B cell (primary cell): Measurements from ENCODE around the gene CDA. TPM values are rescaled to one million over a fixed set of nuclear protein-coding genes. Genes with fewer than 3 reads are reported as not detected.

Experiments used
- ATAC-seq: fragments of 200-7000 bp; cut with Tn5 transposase; one replicate; pipeline ENCODE4 v1.10.0; 2021; ENCODE audit warnings: low read depth, mild to moderate bottlenecking, moderate number of reproducible peaks, moderate library complexity
- CTCF ChIA-PET: fragments of 350-600 bp; sonication (Branson Sonifier 250); formaldehyde crosslinking; loops from one replicate; lab custom pipeline; 2021; ENCODE audit warnings: antibody characterized with exemption, inconsistent platforms; lab: Charles Lee
- POLR2A ChIA-PET: fragments of 350-600 bp; sonication (Branson Sonifier 250); formaldehyde crosslinking; loops from one replicate; lab custom pipeline; 2021; ENCODE audit warnings: antibody characterized with exemption; lab: Charles Lee
- DNase-seq: peaks from one replicate; pipeline ENCODE4 v3.0.0; 2013
- H2AFZ ChIP-seq: 2 replicates; pipeline ENCODE4 v1.6.1; 2012; ENCODE audit warnings: mild to moderate bottlenecking, low read depth, low read length; ENCODE audit not compliant: insufficient read depth, poor library complexity, severe bottlenecking
- H3K27ac ChIP-seq, 2 donors: 1 replicate in 1 of 2; 2 replicates in 1 of 2; pipeline ENCODE4 v1.5.1; 2012 to 2013; ENCODE audit warnings: low read length in 2 of 2, mild to moderate bottlenecking in 2 of 2, moderate library complexity in 1 of 2
- H3K27me3 ChIP-seq, 4 experiments: fragments of 200-600 bp in 1 of 4; sonication (generic) in 1 of 4; replicated peaks in 1 of 4; 1 replicate in 2 of 4; 2 replicates in 2 of 4; pipeline versions ENCODE4 v1.6.1 to v1.7.0; 2013 to 2016; ENCODE audit warnings: low read length in 3 of 4, mild to moderate bottlenecking in 2 of 4, mixed read lengths in 1 of 4, moderate library complexity in 1 of 4; ENCODE audit not compliant: insufficient read depth in 4 of 4, control insufficient read depth in 3 of 4; ENCODE audit errors: control extremely low read depth in 1 of 4
- H3K36me3 ChIP-seq, 2 experiments: replicated peaks in 1 of 2; 1 replicate in 1 of 2; 2 replicates in 1 of 2; pipeline versions ENCODE4 v1.6.1 to v1.7.1; 2013; ENCODE audit warnings: low read length in 1 of 2; ENCODE audit not compliant: insufficient read depth in 2 of 2, control insufficient read depth in 1 of 2; ENCODE audit errors: control extremely low read depth in 1 of 2, extremely low read depth in 1 of 2
- H3K4me1 ChIP-seq, 2 donors: fragments of 200-600 bp in 1 of 2; sonication (generic) in 1 of 2; 1 replicate in 1 of 2; 2 replicates in 1 of 2; pipeline versions ENCODE4 v1.5.1 to v1.6.1; 2013 to 2017; ENCODE audit warnings: low read length in 2 of 2; ENCODE audit not compliant: control insufficient read depth in 2 of 2, insufficient read depth in 2 of 2
- H3K4me2 ChIP-seq: replicated peaks from 2 replicates; pipeline ENCODE3; 2012; ENCODE audit warnings: mild to moderate bottlenecking, low read depth, low read length; ENCODE audit not compliant: poor library complexity, severe bottlenecking
- H3K4me3 ChIP-seq, 5 experiments: fragments of 200-600 bp in 1 of 5; sonication (generic) in 1 of 5; 1 replicate in 3 of 5; 2 replicates in 2 of 5; pipeline versions ENCODE4 v1.5.1 to v1.7.0; 2011 to 2016; ENCODE audit warnings: low read length in 4 of 5, mild to moderate bottlenecking in 4 of 5, low read depth in 2 of 5, control low read depth in 1 of 5, moderate library complexity in 1 of 5; ENCODE audit not compliant: insufficient read depth in 1 of 5; ENCODE audit errors: control extremely low read depth in 1 of 5, extremely low read depth in 1 of 5
- H3K79me2 ChIP-seq: fragments of 200-600 bp; sonication (generic); one replicate; pipeline ENCODE4 v1.6.0; 2016; ENCODE audit warnings: low read length; ENCODE audit not compliant: control insufficient read depth, insufficient read depth
- H3K9ac ChIP-seq: fragments of 200-600 bp; sonication (generic); 2 replicates; pipeline ENCODE4 v1.6.1; 2017; ENCODE audit warnings: mild to moderate bottlenecking, low read length, moderate library complexity
- H3K9me3 ChIP-seq, 3 donors: one replicate each; pipeline versions ENCODE4 v1.6.1 to v1.7.1; 2013; ENCODE audit warnings: low read length in 2 of 3; ENCODE audit not compliant: control insufficient read depth in 2 of 3, insufficient read depth in 1 of 3; ENCODE audit errors: control extremely low read depth in 1 of 3
- H4K20me1 ChIP-seq: 2 replicates; pipeline ENCODE4 v1.6.0; 2012; ENCODE audit warnings: mild to moderate bottlenecking, low read length; ENCODE audit not compliant: insufficient read depth, control insufficient read depth, poor library complexity, severe bottlenecking
- H3K27ac Mint-ChIP-seq: one replicate; pipeline ENCODE4 v1.8.0; 2021; ENCODE audit warnings: mixed read lengths
- H3K27me3 Mint-ChIP-seq: one replicate; pipeline ENCODE4 v1.8.0; 2021; ENCODE audit warnings: mixed read lengths
- H3K4me1 Mint-ChIP-seq: one replicate; pipeline ENCODE4 v1.8.0; 2021; ENCODE audit warnings: mixed read lengths
- H3K4me3 Mint-ChIP-seq: one replicate; pipeline ENCODE4 v1.8.0; 2021; ENCODE audit warnings: mixed read lengths
- H3K9me3 Mint-ChIP-seq: one replicate; pipeline ENCODE4 v1.8.0; 2022; ENCODE audit warnings: mixed read lengths; ENCODE audit not compliant: insufficient read depth
- CTCF ChIP-seq: fragments of 200-600 bp; IDR thresholded peaks from one replicate; pipeline ENCODE4 v1.8.0; 2022; ENCODE audit warnings: antibody characterized with exemption, mild to moderate bottlenecking
- EZH2 ChIP-seq: IDR thresholded peaks from 2 replicates; pipeline ENCODE4 v1.6.1; 2012; ENCODE audit warnings: borderline replicate concordance, low read depth, mild to moderate bottlenecking, moderate library complexity, low read length; ENCODE audit not compliant: insufficient read depth, poor library complexity, severe bottlenecking
- WGBS: methylation state at CpG from one replicate; pipeline ENCODE4 v1.1.5; 2013; ENCODE audit warnings: missing lambda C conversion rate; ENCODE audit not compliant: insufficient coverage; 5-methylcytosine and 5-hydroxymethylcytosine counted together
- intact Hi-C: fragments of 100-400 bp; cut with micrococcal nuclease; formaldehyde crosslinking; loops from one replicate; pipeline ENCODE4 v1.10.0; 2022
- polyA minus RNA-seq: library from RNA; depleted of rRNA, polyadenylated mRNA; stranded (reverse); fragments of >200 nt; gene quantifications from 2 replicates; pipeline ENCODE4 v1.2.3, GENCODE V29; 2012
- polyA plus RNA-seq: library from polyadenylated mRNA; depleted of rRNA; stranded (reverse); fragments of >200 nt; gene quantifications from 2 replicates; pipeline ENCODE4 v1.2.3, GENCODE V29; 2012
- total RNA-seq, 2 donors: library from RNA; stranded (reverse); fragments of 120-200 nt in 1 of 2; gene quantifications; 1 replicate in 1 of 2; 2 replicates in 1 of 2; pipeline versions ENCODE4 v1.2.3 to v1.2.4, GENCODE V29; 2013 to 2022

The CDA gene
- not detected in 2 replicates for total RNA-seq
- total RNA-seq (2013) = not detected
- polyA plus RNA-seq = 0.39 and 0.64 TPM in 2 replicates
- 0.29 TPM in 1 of 2 replicates, not detected in the other for polyA minus RNA-seq

- TF ChIP-seq EZH2 = no peak
- no peak for TF ChIP-seq CTCF
- Mint-ChIP-seq H3K4me3 (no peak within 1 kb of the TSS), H3K4me1 (no peaks in the 10 kb centered on the region), H3K27me3 (peaks cover 64% of the 10 kb centered on the region), H3K9me3 (peaks cover 4% of the 10 kb centered on the region), H3K27ac (no peak within 1 kb of the TSS)
- H3K4me3 ChIP-seq = peak within 1 kb of the TSS in 1 of 5 experiments; percentile 65
- H3K9ac ChIP-seq = no peak within 1 kb of the TSS
- DNase-seq = no peak
- H3K27me3 ChIP-seq = peaks cover 0 to 42% (median 11%) of the 10 kb centered on the region in 4 experiments
- H3K79me2 ChIP-seq = no peaks in the 10 kb centered on the region
- H4K20me1 ChIP-seq = no peaks in the 10 kb centered on the region
- H3K36me3 ChIP-seq = no peaks in the 10 kb centered on the region
- H3K4me2 ChIP-seq = no peak within 1 kb of the TSS
- intact Hi-C loops = no loop called here
- POLR2A ChIA-PET = no interaction called here
- no peak within 1 kb of the TSS for H2AFZ ChIP-seq
- ATAC-seq = no peak
- no peak within 1 kb of the TSS for H3K27ac ChIP-seq
- no peaks in the 10 kb centered on the region for H3K4me1 ChIP-seq
- 15% methylated on average over 8 of the region's 11 CpGs for WGBS
- peaks cover 0 to 10% (median 0%) of the 10 kb centered on the region in 3 donors for H3K9me3 ChIP-seq
- CTCF ChIA-PET = no interaction called here
Observed at GRCh38 chr1:20588634-20589225, at the start of gene CDA. Gene CDA (plus strand): TSS chr1:20589097. CDS start chr1:20589130, 33 bp downstream.

GRCh38 chr1:20540281-20540680, 48.6 kb upstream of the CDA start:
- H4K20me1 ChIP-seq = no peaks in the 10 kb centered on the region
- WGBS = 100% methylated on average over 1 of the region's 1 CpG
- CTCF ChIA-PET = no interaction called here

More at GRCh38 chr1:20540281-20540680, 48.6 kb upstream of the CDA start:
- no peaks in the 10 kb centered on the region for H3K9me3 ChIP-seq
- H3K4me2 ChIP-seq = no peak overlapping the region
- intact Hi-C loops = no loop called here
- no peak overlapping the region for H3K27ac ChIP-seq
- Mint-ChIP-seq H3K4me3 (no peak overlapping the region), H3K27ac (no peak overlapping the region), H3K9me3 (no peaks in the 10 kb centered on the region), H3K27me3 (peaks cover 39% of the 10 kb centered on the region), H3K4me1 (no peaks in the 10 kb centered on the region)
- H3K27me3 ChIP-seq = peaks cover 0 to 8% (median 1%) of the 10 kb centered on the region in 4 experiments
- no peak overlapping the region for H3K9ac ChIP-seq
- ATAC-seq (no peak), DNase-seq (no peak)
- H3K4me1 ChIP-seq = no peaks in the 10 kb centered on the region
- H3K79me2 ChIP-seq = no peaks in the 10 kb centered on the region
- no peak overlapping the region for H3K4me3 ChIP-seq
- no peaks in the 10 kb centered on the region for H3K36me3 ChIP-seq
- H2AFZ ChIP-seq = no peak overlapping the region
- TF ChIP-seq CTCF (no peak), EZH2 (no peak)
- POLR2A ChIA-PET = no interaction called here
